ENCODE measurements around the gene DMD.

GRCh38 chrX:31981546-31982062, 1229.7 kb downstream of the DMD start:
- no peak for TF ChIP-seq CEBPB (IDR thresholded peaks at IDR 0.05)
- TF ChIP-seq, protein P1, sequence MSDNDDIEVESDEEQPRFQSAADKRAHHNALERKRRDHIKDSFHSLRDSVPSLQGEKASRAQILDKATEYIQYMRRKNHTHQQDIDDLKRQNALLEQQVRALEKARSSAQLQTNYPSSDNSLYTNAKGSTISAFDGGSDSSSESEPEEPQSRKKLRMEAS (IDR thresholded peaks at IDR 0.05) = no peak
- TF ChIP-seq CTCF (IDR thresholded peaks at IDR 0.05) = no peak
- no peak for TF ChIP-seq E2F6 (IDR thresholded peaks at IDR 0.05; ENCODE audit: borderline replicate concordance, low read depth)
- TF ChIP-seq BCL3 (IDR thresholded peaks at IDR 0.05) = no peak
- no peak for TF ChIP-seq REST (IDR thresholded peaks at IDR 0.05)
- no peak for TF ChIP-seq POLR2A (IDR thresholded peaks at IDR 0.05; ENCODE audit: low read length)
- no peak for TF ChIP-seq JUN (IDR thresholded peaks at IDR 0.05)
- no peak for TF ChIP-seq TP53 (CRISPR knock-in tag; IDR thresholded peaks at IDR 0.05)
- TF ChIP-seq MYC (IDR thresholded peaks at IDR 0.05; ENCODE audit: borderline replicate concordance, low read length) = no peak
- TF ChIP-seq, protein P2, sequence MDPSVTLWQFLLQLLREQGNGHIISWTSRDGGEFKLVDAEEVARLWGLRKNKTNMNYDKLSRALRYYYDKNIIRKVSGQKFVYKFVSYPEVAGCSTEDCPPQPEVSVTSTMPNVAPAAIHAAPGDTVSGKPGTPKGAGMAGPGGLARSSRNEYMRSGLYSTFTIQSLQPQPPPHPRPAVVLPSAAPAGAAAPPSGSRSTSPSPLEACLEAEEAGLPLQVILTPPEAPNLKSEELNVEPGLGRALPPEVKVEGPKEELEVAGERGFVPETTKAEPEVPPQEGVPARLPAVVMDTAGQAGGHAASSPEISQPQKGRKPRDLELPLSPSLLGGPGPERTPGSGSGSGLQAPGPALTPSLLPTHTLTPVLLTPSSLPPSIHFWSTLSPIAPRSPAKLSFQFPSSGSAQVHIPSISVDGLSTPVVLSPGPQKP (IDR thresholded peaks at IDR 0.05; ENCODE audit: low read depth, low read length) = no peak

Measured in A549 (cell line).